Suprapubic skin (tissue), 3 donors: ENCODE data around the gene YLPM1.

Experiments used
- POLR2A ChIP-seq, 2 donors: fragments of 450-650 bp; IDR thresholded peaks; one replicate each; pipeline ENCODE4 v1.6.1; 2017; ENCODE audit warnings: antibody characterized with exemption in 2 of 2, mild to moderate bottlenecking in 2 of 2, moderate library complexity in 2 of 2
- TF ChIP-seq, protein P1 (sequence below), 2 donors: fragments of 200-600 bp in 1 of 2; fragments of 450-650 bp in 1 of 2; sonication (generic) in 1 of 2; IDR thresholded peaks; one replicate each; pipeline ENCODE4 v1.5.1; 2016 to 2019; ENCODE audit warnings: antibody characterized with exemption in 2 of 2, mild to moderate bottlenecking in 1 of 2, moderate library complexity in 1 of 2

DNA sequence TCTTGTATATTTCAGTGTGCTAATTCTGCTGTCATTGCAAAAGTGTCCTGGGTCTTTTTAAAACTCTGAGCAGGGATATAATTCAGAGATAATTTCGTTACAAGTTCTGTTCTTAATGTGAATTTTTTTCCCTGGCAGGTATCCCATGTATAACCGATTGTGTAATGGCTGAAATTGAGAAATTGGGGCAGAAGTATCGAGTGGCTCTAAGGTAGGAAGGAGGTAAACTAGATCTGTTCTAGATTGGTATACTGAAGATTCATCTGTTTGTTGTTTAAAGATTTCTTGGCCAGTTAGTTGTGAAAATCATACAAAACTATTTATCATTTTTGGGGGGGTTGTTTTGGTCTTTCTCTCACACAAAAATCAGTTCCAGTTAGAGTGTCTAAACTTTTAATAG lies 40.0 kb upstream of the YLPM1 start:
- TF ChIP-seq POLR2A (IDR thresholded peaks at IDR 0.05), result no peak
- TF ChIP-seq, protein P1, sequence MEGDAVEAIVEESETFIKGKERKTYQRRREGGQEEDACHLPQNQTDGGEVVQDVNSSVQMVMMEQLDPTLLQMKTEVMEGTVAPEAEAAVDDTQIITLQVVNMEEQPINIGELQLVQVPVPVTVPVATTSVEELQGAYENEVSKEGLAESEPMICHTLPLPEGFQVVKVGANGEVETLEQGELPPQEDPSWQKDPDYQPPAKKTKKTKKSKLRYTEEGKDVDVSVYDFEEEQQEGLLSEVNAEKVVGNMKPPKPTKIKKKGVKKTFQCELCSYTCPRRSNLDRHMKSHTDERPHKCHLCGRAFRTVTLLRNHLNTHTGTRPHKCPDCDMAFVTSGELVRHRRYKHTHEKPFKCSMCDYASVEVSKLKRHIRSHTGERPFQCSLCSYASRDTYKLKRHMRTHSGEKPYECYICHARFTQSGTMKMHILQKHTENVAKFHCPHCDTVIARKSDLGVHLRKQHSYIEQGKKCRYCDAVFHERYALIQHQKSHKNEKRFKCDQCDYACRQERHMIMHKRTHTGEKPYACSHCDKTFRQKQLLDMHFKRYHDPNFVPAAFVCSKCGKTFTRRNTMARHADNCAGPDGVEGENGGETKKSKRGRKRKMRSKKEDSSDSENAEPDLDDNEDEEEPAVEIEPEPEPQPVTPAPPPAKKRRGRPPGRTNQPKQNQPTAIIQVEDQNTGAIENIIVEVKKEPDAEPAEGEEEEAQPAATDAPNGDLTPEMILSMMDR (IDR thresholded peaks at IDR 0.05), result no peak
